Smooth muscle cell (in vitro differentiated cells): ENCODE data around the gene BRMS1. TPM values are rescaled to one million over a fixed set of nuclear protein-coding genes. Genes with fewer than 3 reads are reported as not detected.
A peak's percentile ranks its signal among the peaks of the same experiment; 100 is the strongest.
"Not testable (repeated sequence)": the region's sequence is repeated elsewhere in the genome, so short reads cannot be mapped to it uniquely, and the experiment has no call there.

Source experiments
- DNase-seq: peaks from one replicate; lab custom pipeline; 2025; ENCODE audit not compliant: unreplicated experiment; lab: John Stamatoyannopoulos, UW
- H2AFZ ChIP-seq: fragments of 200-600 bp; sonication (generic); 2 replicates; pipeline ENCODE4 v1.6.0; 2016; ENCODE audit warnings: antibody characterized with exemption, low read depth, mild to moderate bottlenecking
- H3F3A ChIP-seq: fragments of 200-600 bp; sonication (generic); 2 replicates; pipeline ENCODE4 v1.6.0; 2017; ENCODE audit warnings: antibody characterized with exemption, low read depth
- H3K27ac ChIP-seq: fragments of 200-600 bp; sonication (generic); 2 replicates; pipeline ENCODE4 v1.5.1; 2016; ENCODE audit warnings: low read depth, mild to moderate bottlenecking
- H3K27me3 ChIP-seq: fragments of 200-600 bp; sonication (generic); 2 replicates; pipeline ENCODE4 v1.6.1; 2016; ENCODE audit warnings: low read depth, mild to moderate bottlenecking
- H3K36me3 ChIP-seq: fragments of 200-600 bp; sonication (generic); 2 replicates; pipeline ENCODE4 v1.5.1; 2016; ENCODE audit warnings: low read depth
- H3K4me1 ChIP-seq: fragments of 200-600 bp; sonication (generic); 2 replicates; pipeline ENCODE4 v1.5.1; 2016; ENCODE audit warnings: low read depth
- H3K4me2 ChIP-seq: fragments of 200-600 bp; sonication (generic); 2 replicates; pipeline ENCODE4 v1.6.0; 2016; ENCODE audit warnings: mild to moderate bottlenecking
- H3K4me3 ChIP-seq: fragments of 200-600 bp; sonication (generic); 2 replicates; pipeline ENCODE4 v1.5.1; 2016; ENCODE audit warnings: mild to moderate bottlenecking
- H3K79me2 ChIP-seq: fragments of 200-600 bp; sonication (generic); 2 replicates; pipeline ENCODE4 v1.6.0; 2016; ENCODE audit warnings: low read depth, mild to moderate bottlenecking
- H3K9ac ChIP-seq: fragments of 200-600 bp; sonication (generic); 2 replicates; pipeline ENCODE4 v1.6.0; 2016; ENCODE audit warnings: low read depth
- H3K9me3 ChIP-seq: fragments of 200-600 bp; sonication (generic); replicated peaks from 2 replicates; pipeline ENCODE4 v1.5.1; 2016; ENCODE audit warnings: low read depth
- H4K20me1 ChIP-seq: fragments of 200-600 bp; sonication (generic); 2 replicates; pipeline ENCODE4 v1.6.0; 2016; ENCODE audit warnings: low read depth
- CTCF ChIP-seq: fragments of 200-600 bp; sonication (generic); IDR thresholded peaks from 2 replicates; pipeline ENCODE4 v1.5.1; 2017; ENCODE audit warnings: borderline replicate concordance, mild to moderate bottlenecking, antibody characterized with exemption; ENCODE audit not compliant: insufficient read depth, poor library complexity, severe bottlenecking
- WGBS: methylation state at CpG from one replicate; pipeline ENCODE4 v1.1.7; 2016; ENCODE audit warnings: low lambda C conversion rate; 5-methylcytosine and 5-hydroxymethylcytosine counted together
- polyA plus RNA-seq: library from polyadenylated mRNA; unstranded; fragments of >200 nt; fragmentation: Nextera tagmentation; extraction: Ambion mirVana; gene quantifications from 2 replicates; pipeline ENCODE4 v1.2.1, GENCODE V29; 2016
- total RNA-seq: library from RNA; depleted of rRNA; stranded (reverse); fragments of >200 nt; gene quantifications from 2 replicates; pipeline ENCODE4 v1.2.3, GENCODE V29; 2014

BRMS1 gene
- total and polyA plus RNA-seq, 2 experiments from 2014 or later, result 23.8 to 44.2 TPM

- H4K20me1 ChIP-seq, H3K9me3 ChIP-seq, H3K4me3 ChIP-seq, DNase-seq, H2AFZ ChIP-seq, H3K27ac ChIP-seq, H3K9ac ChIP-seq, H3K4me2 ChIP-seq, H3K36me3 ChIP-seq, H3K27me3 ChIP-seq: not testable (repeated sequence)
- peaks cover 22% of the 10 kb centered on the region for H3F3A ChIP-seq
- H3K79me2 ChIP-seq, result peaks cover 16% of the 10 kb centered on the region
- H3K4me1 ChIP-seq, result peaks cover 34% of the 10 kb centered on the region
- 85% methylated on average over 2 of the region's 2 CpGs for WGBS
These were observed 24.6 kb downstream of the BRMS1 start for GRCh38 chr11:66320289-66320688.

GRCh38 chr11:66318600-66318970, 26.3 kb downstream of the BRMS1 start:
- Histone ChIP-seq H3F3A (peaks cover 32% of the 10 kb centered on the region), H4K20me1 (peaks cover 4% of the 10 kb centered on the region), H3K9me3 (no peaks in the 10 kb centered on the region), H3K36me3 (no peaks in the 10 kb centered on the region), H3K9ac (no peak overlapping the region), H3K4me3 (no peak overlapping the region), H3K27me3 (no peaks in the 10 kb centered on the region), H2AFZ (no peak overlapping the region), H3K79me2 (peaks cover 28% of the 10 kb centered on the region), H3K27ac (peak overlapping the region; percentile 97), H3K4me2 (peak overlapping the region; percentile 88), H3K4me1 (peaks cover 36% of the 10 kb centered on the region)
- no peak for TF ChIP-seq CTCF
- WGBS, result 65% methylated on average over 3 of the region's 3 CpGs
- no peak for DNase-seq

- Histone ChIP-seq H3K9ac (peak overlapping the region; percentile 51), H3K27ac (peak overlapping the region; percentile 97), H2AFZ (no peak overlapping the region), H3K9me3 (no peaks in the 10 kb centered on the region), H3K27me3 (no peaks in the 10 kb centered on the region), H3K4me1 (peaks cover 42% of the 10 kb centered on the region), H3K79me2 (peaks cover 28% of the 10 kb centered on the region), H3K4me2 (peak overlapping the region; percentile 88), H3K4me3 (peak overlapping the region; percentile 47), H4K20me1 (peaks cover 4% of the 10 kb centered on the region), H3K36me3 (no peaks in the 10 kb centered on the region), H3F3A (peaks cover 32% of the 10 kb centered on the region)
- DNase-seq, result no peak
- no peak for TF ChIP-seq CTCF
- 18% methylated on average over 15 of the region's 16 CpGs for WGBS
These were observed 26.9 kb downstream of the BRMS1 start for GRCh38 chr11:66317723-66318599.

GRCh38 chr11:66317322-66317722, 27.6 kb downstream of the BRMS1 start:
- H3K27me3 ChIP-seq, result no peaks in the 10 kb centered on the region
- DNase-seq, result peak; percentile 72
- no peak overlapping the region for H2AFZ ChIP-seq

More at GRCh38 chr11:66317322-66317722, 27.6 kb downstream of the BRMS1 start:
- Histone ChIP-seq H3K9me3 (no peaks in the 10 kb centered on the region), H3K27ac (peak overlapping the region; percentile 97), H4K20me1 (peaks cover 4% of the 10 kb centered on the region), H3K79me2 (peaks cover 28% of the 10 kb centered on the region), H3K4me3 (peak overlapping the region; percentile 47), H3K4me1 (peaks cover 43% of the 10 kb centered on the region), H3K36me3 (no peaks in the 10 kb centered on the region), H3K9ac (peak overlapping the region; percentile 51), H3F3A (peaks cover 32% of the 10 kb centered on the region), H3K4me2 (peak overlapping the region; percentile 88)
- no peak for TF ChIP-seq CTCF
- 23% methylated on average over 9 of the region's 14 CpGs for WGBS
